GM18502 (cell line): Measurements from ENCODE around the gene FCN1.
"Not testable (repeated sequence)": the region's sequence is repeated elsewhere in the genome, so short reads cannot be mapped to it uniquely, and the experiment has no call there.

Experiments used
- ATAC-seq: cut with Tn5 transposase; IDR thresholded peaks from one replicate; pipeline ENCODE4 v1.9.1; 2021; ENCODE audit warnings: mild to moderate bottlenecking; ENCODE audit not compliant: unreplicated experiment, poor library complexity

Gene FCN1

GRCh38 chr9:134917431-134918373 lies at the start of gene FCN1:
TSS of gene FCN1 (minus strand) at chr9:134917912. CDS start at chr9:134917871, 41 bp downstream.
- ATAC-seq: no peak

GRCh38 chr9:134966697-134967546 lies 49.2 kb upstream of the FCN1 start:
- no peak for ATAC-seq

- no peak for ATAC-seq
Measured at GRCh38 chr9:134966270-134966669, 48.6 kb upstream of the FCN1 start.

- no peak for ATAC-seq
Measured at GRCh38 chr9:134965851-134966250, 48.1 kb upstream of the FCN1 start.

GRCh38 chr9:134965411-134965810 lies 47.7 kb upstream of the FCN1 start:
- ATAC-seq: no peak

- no peak for ATAC-seq
Measured at GRCh38 chr9:134964271-134965055, 46.8 kb upstream of the FCN1 start.

- ATAC-seq: no peak
Measured at GRCh38 chr9:134963546-134963945, 45.8 kb upstream of the FCN1 start.

GRCh38 chr9:134962973-134963364 lies 45.3 kb upstream of the FCN1 start:
- ATAC-seq: no peak

GRCh38 chr9:134962065-134962972 lies 44.6 kb upstream of the FCN1 start:
- no peak for ATAC-seq

- ATAC-seq: no peak
Measured at GRCh38 chr9:134961331-134962064, 43.8 kb upstream of the FCN1 start.

- no peak for ATAC-seq
Measured at GRCh38 chr9:134960701-134961181, 43.0 kb upstream of the FCN1 start.

- no peak for ATAC-seq
Measured at GRCh38 chr9:134959971-134960310, 42.2 kb upstream of the FCN1 start.

GRCh38 chr9:134959126-134959970 lies 41.6 kb upstream of the FCN1 start:
- ATAC-seq: no peak

- no peak for ATAC-seq
Measured at GRCh38 chr9:134957945-134958227, 40.2 kb upstream of the FCN1 start.

GRCh38 chr9:134957165-134957944 lies 39.6 kb upstream of the FCN1 start:
- no peak for ATAC-seq

GRCh38 chr9:134956387-134956786 lies 38.7 kb upstream of the FCN1 start:
- not testable (repeated sequence) for ATAC-seq

GRCh38 chr9:134955801-134956200 lies 38.1 kb upstream of the FCN1 start:
- no peak for ATAC-seq
